GM18909 (cell line): ENCODE measurements around the gene KIRREL1.

Experiments used
- ATAC-seq: cut with Tn5 transposase; IDR thresholded peaks from one replicate; pipeline ENCODE4 v1.9.1; 2021; ENCODE audit warnings: mild to moderate bottlenecking; ENCODE audit not compliant: unreplicated experiment, poor library complexity

Gene KIRREL1

GRCh38 chr1:157993147-157993917, at the start of gene KIRREL1:
KIRREL1 (plus strand) TSS chr1:157993645; CDS start chr1:157993677, 32 bp downstream.
- ATAC-seq = no peak

- no peak for ATAC-seq
Observed at GRCh38 chr1:157944663-157945280, 48.7 kb upstream of the KIRREL1 start.

GRCh38 chr1:157948312-157949073, 45.0 kb upstream of the KIRREL1 start:
- no peak for ATAC-seq

GRCh38 chr1:157949074-157949354, 44.4 kb upstream of the KIRREL1 start:
- ATAC-seq = no peak

GRCh38 chr1:157951230-157951629, 42.2 kb upstream of the KIRREL1 start:
- ATAC-seq = no peak

GRCh38 chr1:157952601-157953000, 40.8 kb upstream of the KIRREL1 start:
- ATAC-seq = no peak

GRCh38 chr1:157955221-157955620, 38.2 kb upstream of the KIRREL1 start:
- no peak for ATAC-seq

GRCh38 chr1:157955857-157956256, 37.6 kb upstream of the KIRREL1 start:
- no peak for ATAC-seq

GRCh38 chr1:157956732-157957131, 36.7 kb upstream of the KIRREL1 start:
- no peak for ATAC-seq

- no peak for ATAC-seq
Observed at GRCh38 chr1:157958263-157958662, 35.2 kb upstream of the KIRREL1 start.

GRCh38 chr1:157959750-157960149, 33.7 kb upstream of the KIRREL1 start:
- ATAC-seq = no peak

- no peak for ATAC-seq
Observed at GRCh38 chr1:157960773-157961172, 32.7 kb upstream of the KIRREL1 start.

- ATAC-seq = no peak
Observed at GRCh38 chr1:157961805-157962762, 31.4 kb upstream of the KIRREL1 start.

- ATAC-seq = no peak
Observed at GRCh38 chr1:157963713-157964112, 29.7 kb upstream of the KIRREL1 start.

GRCh38 chr1:157965584-157965983, 27.9 kb upstream of the KIRREL1 start:
- ATAC-seq = no peak

- ATAC-seq = no peak
Observed at GRCh38 chr1:157966031-157966537, 27.4 kb upstream of the KIRREL1 start.

GRCh38 chr1:157967205-157967604, 26.2 kb upstream of the KIRREL1 start:
- ATAC-seq = no peak

GRCh38 chr1:157968508-157968907, 24.9 kb upstream of the KIRREL1 start:
- ATAC-seq = no peak

GRCh38 chr1:157968946-157969345, 24.5 kb upstream of the KIRREL1 start:
- ATAC-seq = no peak
